T1000 (cell line): ENCODE results near the gene YES1.

Experiments used
- DNase-seq: peaks from one replicate; lab custom pipeline; 2025; ENCODE audit warnings: mixed read lengths; lab: John Stamatoyannopoulos, UW

Gene YES1

DNA sequence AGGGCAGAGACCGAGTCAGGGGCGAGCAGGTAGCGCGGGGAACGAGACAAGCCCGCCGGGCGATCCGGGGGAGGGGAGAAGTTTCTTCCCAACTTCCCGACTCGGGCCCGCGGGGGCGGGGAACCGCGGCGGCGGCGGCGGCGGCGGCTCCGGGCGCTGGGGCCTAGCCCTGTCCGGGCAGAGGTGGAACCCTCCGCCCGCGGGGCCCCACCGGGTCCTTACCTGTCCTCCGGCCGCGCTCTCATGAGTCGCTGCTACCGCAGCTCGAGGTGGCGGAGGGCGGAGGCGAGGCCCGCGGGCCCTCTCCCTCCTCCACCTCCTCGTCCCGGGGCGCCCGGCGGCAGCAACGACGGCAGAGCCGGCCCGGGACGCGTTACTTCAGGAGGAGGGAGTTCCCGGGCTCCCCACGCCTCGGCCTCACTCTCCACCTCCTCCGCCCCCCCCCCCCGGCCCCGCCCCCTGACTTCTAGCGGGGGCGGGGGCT is at the start of gene YES1:
Gene YES1 (minus strand): TSS at position 351 of the 484 bp plus-strand sequence. CDS start 55,415 bp downstream, outside the sequence.
- DNase-seq: no peak

DNA sequence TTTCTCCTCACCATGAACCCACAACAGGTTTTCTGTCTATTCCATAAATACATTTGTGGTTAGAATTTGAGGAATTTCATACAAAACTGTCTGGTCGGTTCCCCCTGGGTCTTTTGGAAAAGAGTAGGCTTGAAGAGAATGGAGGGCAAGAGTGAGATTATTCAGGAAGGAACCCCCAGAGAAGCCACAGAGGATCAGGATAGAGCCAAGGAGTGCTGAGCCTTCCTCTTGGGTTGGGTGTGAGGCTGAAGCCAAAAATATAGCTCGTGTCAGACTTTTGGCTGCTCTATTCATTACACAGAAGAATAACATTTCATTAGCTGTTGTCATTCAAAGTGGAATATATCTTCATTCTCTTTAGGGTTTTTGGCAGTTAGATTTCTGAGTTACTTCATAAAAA is 45.9 kb upstream of the YES1 start:
- DNase-seq: no peak

DNA sequence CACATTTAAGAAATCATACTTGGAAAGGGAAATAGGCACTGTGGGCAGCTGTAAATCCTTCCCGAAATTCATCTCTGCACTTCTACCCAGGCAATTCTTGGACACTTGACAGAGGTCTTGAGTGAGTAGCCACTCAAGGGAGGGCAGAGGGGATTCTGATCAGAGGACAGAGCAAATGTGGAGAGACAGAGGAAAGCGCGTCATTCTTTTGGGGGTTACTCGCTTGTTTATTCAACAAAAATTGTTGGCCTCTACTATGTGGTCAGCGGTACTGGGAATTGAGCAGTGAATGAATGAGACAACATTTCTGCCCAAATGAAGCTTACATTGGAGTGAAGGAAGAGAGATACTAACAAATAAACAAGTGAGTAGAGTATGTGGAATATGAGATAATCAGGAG is 41.4 kb upstream of the YES1 start:
- DNase-seq: no peak

DNA sequence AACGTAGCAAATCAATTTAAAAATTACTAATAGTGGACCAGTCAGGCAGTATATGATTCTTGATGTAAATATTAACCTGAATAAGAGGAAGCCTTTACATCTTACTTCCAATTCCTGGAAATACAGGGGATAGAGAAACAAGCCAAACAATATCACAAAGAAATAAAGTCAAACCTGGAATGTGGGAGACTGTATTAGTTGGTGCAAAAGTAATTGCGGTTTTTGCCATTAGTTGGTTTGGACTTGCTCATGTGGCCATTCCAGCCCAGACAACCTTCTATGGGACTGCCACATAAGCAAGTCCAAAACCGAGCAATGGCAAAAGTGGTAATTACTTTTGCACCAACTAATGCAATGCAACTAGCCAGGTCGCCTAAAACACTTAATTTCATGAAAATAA is 38.9 kb upstream of the YES1 start:
- DNase-seq: no peak

DNA sequence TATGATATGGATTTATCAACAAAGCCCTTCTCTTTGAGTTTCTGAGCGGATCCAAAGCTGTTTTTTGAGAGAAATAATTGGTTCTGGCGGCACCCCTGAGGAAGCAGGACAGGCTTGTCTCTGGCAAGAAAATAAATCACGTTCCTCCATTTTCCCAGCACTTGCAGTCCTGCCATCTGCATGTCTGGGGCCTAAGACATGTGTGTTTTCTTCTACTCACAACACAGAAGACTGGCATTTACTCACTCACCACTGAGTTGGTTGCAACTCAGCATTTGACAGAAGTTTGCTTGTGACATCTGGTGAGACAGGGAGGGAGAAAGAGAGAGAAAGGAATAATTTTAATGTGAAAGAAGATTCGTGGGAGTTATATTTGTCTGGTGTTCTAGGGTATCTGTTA is 37.0 kb upstream of the YES1 start:
- DNase-seq: no peak

DNA sequence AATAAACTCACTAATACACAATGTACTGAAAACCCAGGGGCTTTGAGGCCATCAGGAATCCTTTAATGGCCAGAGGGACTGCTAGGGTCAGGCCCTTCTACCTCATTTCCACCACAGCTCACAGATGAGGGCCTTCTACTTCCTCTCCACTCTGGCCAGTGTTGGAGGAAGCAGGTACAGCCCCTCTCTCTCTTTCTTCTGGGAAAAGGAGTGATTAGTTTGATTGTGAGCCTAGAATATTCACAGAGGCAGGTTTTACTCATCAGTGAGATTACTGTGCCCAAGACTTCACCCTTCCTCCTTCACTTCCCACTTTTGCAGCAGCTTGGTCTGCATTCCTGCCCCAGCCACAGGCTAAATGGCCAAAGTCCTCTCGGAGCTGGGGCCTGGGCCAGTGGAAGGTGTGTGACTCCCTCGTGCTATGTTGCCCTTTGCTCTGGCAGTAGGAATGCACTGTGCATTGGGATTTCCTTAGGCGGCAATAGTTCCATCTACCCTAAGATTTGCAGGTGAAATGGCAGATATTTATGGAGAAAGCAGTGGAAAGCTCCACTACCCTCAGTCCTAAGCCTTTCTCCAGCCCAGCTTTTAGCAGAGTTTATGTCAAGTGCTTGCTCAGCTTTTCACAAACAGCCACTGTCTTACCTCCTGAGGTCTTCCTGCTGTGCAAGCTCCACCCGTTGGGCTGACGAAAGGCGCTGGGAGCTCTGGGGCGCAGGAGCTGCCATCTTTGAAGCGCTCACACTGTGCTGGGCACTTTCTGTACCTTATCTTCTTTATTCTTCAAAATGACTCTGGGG is 36.2 kb upstream of the YES1 start:
- DNase-seq: no peak

DNA sequence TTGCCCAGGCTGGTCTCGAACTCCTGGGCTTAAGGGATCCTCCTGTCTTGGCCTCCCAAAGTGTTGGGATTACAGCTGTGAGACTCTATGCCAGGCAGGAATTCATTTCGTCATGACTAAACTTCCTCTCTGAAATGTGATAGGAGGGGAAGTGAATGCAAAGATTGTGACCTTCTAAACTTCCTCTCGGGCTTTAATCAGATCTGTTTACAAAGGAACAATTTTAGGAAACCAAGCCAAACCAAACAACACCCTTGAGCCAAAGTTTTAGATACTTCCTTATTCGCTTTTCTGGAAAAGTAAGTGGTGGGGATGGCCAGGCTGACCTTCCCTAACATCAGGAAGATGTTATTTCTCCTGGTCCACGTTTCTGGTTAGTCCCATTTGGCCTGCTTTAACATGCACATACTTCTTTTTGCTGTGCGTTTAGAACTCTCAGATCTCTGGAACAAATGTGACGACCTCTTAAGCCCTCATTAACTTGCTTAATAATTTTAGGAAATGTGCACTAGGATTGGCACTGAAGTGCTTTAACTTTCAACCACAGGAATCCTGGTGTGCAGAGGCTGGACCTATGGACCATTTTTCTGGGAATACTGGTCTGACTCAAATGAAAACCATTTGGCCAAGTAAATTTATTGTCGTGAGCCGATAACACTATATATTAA is 33.2 kb upstream of the YES1 start:
- DNase-seq: no peak

DNA sequence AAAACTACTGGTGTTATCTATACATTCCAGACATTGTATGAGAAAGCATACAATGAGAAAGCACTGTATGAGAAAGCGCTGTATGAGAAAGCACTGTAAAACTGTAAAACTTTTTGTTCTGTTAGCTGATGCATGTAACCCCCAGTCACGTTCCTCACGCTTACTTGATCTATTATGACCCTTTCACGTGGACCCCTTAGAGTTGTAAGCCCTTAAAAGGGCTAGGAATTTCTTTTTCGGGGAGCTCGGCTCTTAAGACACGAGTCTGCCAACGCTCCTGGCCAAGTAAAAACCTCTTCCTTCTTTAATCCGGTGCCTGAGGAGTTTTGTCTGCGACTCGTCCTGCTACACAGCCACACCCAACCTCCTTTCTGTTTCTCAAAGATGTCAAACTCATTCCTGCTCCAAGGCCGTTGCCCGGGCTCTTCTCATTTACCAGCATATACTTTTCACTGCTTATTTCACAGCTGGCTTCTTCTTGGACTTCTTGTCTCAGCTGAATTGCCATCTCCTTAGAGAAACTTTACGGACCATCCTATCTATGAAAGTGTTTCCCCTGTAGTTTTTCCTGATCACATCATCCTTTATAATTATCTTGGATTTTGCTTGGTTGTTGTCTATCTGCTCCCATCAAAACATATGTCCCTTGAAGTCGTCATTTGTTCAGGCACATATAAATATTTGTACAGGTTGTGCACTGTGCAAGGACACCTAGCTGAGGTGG is 29.8 kb upstream of the YES1 start:
- no peak for DNase-seq

DNA sequence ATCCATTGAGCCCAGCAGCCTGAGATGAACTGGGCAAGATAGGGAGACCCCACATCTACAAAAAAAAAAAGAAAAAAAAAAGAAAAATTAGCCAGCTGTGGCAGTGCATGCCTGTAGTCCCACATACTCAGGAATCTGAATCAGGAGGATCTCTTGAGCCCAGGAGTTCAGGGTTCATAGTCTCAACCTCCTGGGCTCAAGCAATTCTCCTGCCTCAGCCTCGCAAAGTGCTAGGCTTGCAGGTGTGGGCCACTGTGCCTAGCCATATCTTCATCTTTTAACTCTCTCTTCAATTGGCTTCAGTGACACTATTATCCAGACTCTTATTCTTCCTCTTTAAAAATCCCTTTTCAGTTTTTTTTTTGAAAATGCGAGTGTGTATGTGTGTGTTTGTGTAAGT is 28.5 kb upstream of the YES1 start:
- DNase-seq: no peak

DNA sequence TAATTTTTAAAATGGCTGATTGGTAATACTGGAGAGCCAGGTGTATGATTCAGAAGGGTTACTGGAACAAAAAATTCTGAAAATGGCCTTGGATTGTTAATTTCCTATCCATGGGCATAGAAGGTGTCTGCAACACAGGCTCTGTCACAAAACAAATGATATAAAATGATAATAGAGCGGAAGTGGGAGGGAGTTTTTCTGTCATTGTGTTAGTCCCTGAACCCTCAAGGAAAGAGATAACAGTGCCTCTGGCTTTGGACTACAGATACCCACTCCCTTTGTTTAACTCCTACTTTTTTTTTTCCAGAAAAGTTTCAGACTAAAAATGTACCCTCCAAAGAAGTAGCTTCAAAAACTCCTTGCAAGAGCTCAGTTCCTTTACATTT is 28.0 kb upstream of the YES1 start:
- no peak for DNase-seq

DNA sequence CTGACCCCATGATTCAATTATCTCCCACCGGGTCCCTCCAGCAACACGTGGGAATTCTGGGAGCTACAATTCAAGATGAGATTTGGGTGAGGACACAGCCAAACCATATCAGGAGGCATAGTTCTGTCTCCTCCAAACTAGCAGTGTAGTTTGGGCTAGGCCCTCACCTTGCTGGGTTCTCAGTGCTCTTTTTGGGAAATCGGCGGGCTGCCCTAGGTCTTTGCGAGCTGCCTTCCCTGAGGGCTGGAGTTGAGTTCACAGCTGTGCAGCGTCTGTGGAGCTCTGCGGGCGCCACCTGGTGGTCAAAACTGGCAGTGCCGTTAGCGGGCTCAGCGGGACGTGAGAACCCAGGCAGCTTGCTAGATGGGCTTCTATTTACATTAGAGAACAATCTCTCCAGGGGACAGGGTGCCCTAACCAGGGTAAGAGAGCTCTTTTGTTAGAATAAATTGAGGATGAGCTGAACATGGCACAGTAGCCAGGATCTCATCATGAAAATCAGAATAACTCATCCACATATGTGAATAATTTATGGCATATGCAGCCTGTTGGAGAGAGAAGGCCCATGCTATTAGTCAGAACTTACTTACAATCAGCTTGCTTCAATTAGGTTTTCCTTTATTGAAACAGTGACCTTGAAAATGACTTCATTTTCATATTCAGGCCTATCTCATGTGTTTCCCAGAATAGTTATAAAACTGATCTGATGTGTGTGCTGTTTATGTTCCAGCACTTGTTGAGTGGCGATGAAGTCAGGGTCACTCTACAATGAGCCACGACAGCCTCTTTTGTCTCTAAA is 27.4 kb upstream of the YES1 start:
- DNase-seq: peak; percentile 37

DNA sequence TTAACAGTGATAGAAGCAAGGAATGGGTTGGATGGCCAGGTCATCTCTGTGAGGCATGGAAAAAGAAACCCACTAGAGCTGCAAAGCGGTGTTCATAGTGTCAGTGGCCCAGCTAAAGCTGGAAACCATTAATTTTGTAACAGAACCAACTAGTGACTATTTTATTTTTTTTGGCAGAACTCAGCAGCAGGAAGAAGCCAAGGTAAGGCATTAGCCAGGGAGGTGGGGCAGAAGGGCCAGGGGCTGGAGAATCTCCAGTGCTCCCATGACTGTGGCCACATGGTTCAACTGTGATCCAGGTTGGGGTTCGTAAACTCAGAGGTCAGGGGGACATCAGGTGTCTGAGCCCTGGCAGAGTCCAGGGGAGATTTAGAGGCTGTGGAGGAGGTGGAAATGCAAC is 25.9 kb upstream of the YES1 start:
- DNase-seq: no peak

DNA sequence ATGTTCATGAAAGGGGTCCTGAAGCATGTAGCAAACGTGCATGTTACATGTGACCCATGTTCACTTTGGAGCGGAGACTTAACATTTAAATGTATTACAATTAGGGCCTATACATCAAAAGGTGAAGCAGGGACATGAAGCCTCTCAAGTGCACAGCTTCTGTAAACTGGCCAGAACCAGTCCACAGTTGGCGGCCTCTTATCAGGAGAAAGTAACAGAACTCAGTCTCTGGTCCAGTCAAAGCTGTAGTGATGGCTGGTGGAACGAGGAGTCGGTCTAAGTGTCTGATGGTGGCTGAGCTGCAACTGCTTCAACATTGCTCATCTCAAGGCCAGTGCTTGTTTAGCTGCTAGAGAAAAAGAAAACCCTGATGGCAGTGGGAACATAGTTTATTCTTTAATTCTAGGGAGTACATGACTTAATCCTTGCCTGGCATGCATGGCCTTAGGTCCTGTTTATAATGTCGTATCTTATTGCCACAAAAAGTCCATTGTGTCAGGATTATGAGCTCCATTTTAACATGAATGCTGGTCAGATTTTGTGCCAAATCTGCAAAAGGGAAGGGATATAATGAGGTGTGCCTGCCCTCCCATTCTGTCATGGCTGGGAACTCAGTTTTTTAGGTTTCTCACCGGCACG is 22.2 kb upstream of the YES1 start:
- no peak for DNase-seq

DNA sequence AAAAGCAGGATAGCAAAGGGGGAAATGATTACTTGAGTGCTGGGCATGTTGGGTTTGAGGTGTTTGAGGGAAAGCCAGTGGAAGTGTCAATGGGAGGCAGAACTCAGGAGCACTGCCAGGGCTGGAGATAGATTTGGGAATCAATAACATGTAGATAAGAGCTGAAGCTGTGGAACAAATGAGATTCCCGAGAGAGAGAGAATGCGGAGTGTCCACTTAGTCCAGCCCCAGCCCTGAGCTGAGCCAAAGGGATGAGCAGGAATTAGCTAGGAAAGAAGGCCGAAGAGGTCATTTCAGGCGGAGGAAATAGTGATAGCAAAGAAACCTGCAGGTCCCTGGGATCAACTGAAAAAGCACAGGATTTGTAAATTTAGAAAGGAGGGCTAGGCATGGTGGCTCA is 21.2 kb upstream of the YES1 start:
- no peak for DNase-seq

DNA sequence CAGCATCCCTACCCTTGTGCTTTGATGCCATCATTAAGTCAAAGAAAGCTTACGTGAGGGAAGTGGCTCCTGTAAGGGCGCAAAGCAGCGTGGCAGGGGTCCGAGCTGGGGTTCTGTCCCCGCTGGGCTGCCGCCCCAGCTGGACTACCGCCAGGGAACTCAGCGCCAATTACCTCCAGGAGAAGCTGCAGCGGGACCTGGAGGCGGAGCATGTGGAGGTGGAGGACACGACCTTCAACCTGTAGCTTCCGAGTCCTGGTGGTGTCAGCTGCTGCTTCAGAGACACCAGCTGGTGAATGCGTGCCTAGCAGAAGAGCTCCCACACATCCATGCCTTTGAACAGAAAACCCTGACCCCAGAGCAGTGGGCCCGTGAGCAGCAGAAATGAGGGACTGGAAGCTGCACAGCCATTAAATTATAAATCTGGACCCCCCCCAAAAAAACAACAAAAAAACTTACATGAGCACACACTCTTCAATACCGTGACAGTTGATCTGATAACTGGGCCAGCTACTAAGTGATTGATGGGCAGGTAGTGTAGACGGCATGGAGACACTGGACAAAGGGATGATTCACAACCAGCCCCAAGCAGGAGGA is 20.1 kb upstream of the YES1 start:
- DNase-seq: no peak

DNA sequence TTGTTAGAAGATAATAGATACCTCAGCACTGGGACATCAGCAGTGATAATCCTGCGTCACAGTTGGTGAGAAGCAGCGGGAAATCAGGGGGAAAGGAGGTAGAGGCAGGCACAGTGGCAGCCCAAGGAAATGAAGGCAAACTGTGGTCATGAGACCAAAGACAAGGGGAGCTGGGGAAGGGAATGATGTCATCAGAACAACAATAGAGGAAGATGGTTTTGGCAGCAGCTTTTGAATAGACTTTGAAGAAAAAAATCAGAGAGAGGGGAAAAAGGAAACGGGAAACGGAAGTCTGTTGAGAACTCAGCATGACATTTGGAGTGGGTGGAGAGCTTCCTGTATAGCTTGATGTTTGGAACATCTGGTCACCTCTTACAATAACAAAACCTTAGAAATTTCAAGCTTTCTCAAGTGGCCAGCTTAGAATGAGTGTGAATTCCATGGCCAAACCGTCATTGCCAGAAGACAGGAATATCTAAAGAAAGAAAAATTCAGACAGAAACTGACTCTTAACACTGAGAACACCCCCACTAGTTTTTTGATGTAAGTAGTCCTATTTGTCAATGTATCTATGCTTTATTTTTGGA is 18.4 kb upstream of the YES1 start:
- DNase-seq: no peak

DNA sequence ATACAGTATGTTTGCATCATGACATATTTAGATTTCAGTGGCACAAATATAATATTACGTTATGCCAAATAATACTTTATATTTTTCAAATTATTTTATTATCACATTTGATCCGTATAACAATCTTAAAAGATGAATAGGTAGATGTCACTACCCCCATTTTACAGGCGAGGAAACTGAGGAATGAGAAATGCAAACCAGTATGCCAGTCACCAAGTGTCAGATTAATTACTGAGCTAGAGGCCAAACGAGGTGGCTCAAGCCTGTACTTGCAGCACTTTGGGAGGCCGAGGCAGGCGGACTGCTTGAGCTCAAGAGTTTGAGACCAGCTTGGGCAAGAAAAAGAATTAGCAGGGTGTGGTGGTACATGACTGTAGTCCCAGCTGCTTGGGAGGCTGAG is 17.4 kb upstream of the YES1 start:
- no peak for DNase-seq

DNA sequence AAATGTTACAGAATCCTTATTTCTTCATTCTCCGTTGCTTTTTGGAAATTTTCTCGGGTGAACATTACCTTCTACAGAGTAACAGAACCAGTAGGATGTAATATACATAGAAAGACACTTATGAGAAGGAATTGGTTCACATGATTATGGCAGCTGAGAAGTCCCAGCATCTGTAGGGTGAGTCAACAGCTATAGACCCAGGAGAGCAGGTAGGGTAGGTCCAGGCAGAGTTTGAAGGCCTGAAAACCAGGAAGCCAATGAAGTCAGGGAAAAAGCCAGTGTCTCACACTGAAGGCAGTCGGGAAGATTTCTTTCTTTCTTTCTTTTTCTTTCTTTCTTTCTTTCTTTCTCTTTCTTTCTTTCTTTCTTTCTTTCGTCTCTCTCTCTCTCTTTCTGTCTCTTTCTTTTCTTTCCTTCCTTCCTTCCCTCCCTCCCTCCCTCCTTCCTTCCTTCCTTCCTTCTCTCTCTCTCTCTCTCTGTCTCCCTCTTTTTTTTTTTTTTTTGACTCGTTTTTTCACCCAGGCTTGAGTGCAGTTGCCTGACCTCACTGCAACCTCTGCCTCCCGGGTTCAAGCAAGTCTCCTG is 15.1 kb upstream of the YES1 start:
- no peak for DNase-seq

DNA sequence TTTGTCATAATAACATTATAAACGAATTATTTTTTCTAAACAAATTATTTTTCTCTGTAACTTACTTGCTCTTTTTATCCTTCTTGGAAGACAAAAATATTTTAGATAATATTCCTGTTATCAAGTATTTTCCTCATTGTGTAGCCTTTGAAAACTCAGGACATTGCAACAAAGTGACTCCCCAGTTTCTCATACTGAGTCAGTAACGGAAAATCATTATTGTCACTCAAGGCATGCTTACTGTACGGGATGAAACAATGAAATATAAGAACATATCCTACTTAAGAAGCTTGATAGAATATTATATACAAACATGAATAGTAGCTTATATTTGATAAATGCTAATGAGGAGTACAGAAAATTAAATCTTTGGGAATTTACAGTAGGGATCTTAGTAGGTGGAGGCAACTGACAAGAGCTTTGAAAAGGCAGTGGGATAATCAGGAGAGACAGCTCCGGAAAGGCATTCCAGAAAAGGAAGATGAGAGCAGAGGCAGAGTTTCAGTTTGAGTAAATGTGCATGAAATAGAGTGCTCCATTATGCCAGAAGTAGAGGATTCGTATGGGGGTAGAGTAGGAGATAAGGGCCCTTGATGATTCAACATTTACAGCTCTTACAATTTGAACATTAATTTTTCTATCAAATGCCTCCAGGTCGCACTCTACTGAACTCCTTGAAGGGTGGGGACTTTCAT is 14.0 kb upstream of the YES1 start:
- no peak for DNase-seq

DNA sequence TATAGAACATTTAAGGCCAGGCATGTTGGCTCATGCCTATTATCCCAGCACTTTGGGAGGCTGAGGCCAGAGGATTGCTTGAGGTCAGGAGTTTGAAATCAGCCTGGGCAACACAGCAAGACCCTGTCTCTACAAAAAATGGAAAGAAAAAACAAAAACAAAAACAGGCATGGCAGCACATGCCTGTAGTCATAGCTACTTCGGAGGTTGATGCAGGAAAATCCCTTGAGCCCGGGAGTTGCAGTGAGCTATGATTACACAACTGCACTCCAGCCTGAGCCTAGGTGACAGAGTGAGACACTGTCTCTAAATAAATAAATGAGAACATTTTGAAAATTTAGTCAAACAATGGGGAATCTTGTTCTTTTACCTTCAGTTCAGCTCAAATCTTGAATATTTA is 12.1 kb upstream of the YES1 start:
- no peak for DNase-seq
